Spleen (tissue), 11 donors: ENCODE data around the gene TC2N. TPM values are rescaled to one million over a fixed set of nuclear protein-coding genes. Genes with fewer than 3 reads are reported as not detected.

ENCODE experiments used
- DNase-seq: peaks from one replicate; pipeline ENCODE4 v3.0.0-alpha.2; 2020
- H3K27ac ChIP-seq, 8 donors: fragments of 200-600 bp; sonication (generic) in 7 of 8; 1 replicate in 4 of 8; 2 replicates in 4 of 8; pipeline versions ENCODE4 v1.5.0 to v1.8.0; 2016 to 2021; ENCODE audit warnings: inconsistent platforms in 4 of 8, mild to moderate bottlenecking in 4 of 8, moderate library complexity in 1 of 8
- H3K27me3 ChIP-seq, 7 donors: fragments of 200-600 bp; sonication (generic) in 6 of 7; replicated peaks in 1 of 7; 1 replicate in 4 of 7; 2 replicates in 3 of 7; pipeline versions ENCODE4 v1.5.0 to v1.8.0; 2016 to 2021; ENCODE audit warnings: inconsistent platforms in 3 of 7, mild to moderate bottlenecking in 1 of 7
- H3K36me3 ChIP-seq, 6 donors: fragments of 200-600 bp; sonication (generic) in 5 of 6; 1 replicate in 4 of 6; 2 replicates in 2 of 6; pipeline versions ENCODE4 v1.5.0 to v1.8.0; 2016 to 2021; ENCODE audit warnings: inconsistent platforms in 2 of 6
- H3K4me1 ChIP-seq, 6 donors: fragments of 200-600 bp; sonication (generic) in 5 of 6; 1 replicate in 3 of 6; 2 replicates in 3 of 6; pipeline versions ENCODE4 v1.5.0 to v1.8.0; 2016 to 2021; ENCODE audit warnings: inconsistent platforms in 3 of 6
- H3K4me3 ChIP-seq, 8 donors: fragments of 200-600 bp; sonication (generic) in 7 of 8; 1 replicate in 4 of 8; 2 replicates in 4 of 8; pipeline versions ENCODE4 v1.5.0 to v1.8.0; 2016 to 2021; ENCODE audit warnings: inconsistent platforms in 4 of 8, mild to moderate bottlenecking in 4 of 8, moderate library complexity in 2 of 8
- H3K9me3 ChIP-seq, 8 donors: fragments of 200-600 bp; sonication (generic) in 7 of 8; 1 replicate in 4 of 8; 2 replicates in 4 of 8; pipeline versions ENCODE4 v1.5.0 to v1.8.0; 2016 to 2021; ENCODE audit warnings: inconsistent platforms in 4 of 8
- POLR2A ChIP-seq, 3 donors: fragments of 450-650 bp; IDR thresholded peaks; one replicate each; pipeline ENCODE4 v1.5.1; 2017; ENCODE audit warnings: antibody characterized with exemption in 3 of 3, mild to moderate bottlenecking in 1 of 3
- POLR2AphosphoS5 ChIP-seq, 3 donors: sonication (generic); formaldehyde crosslinking; IDR thresholded peaks; one replicate each; pipeline ENCODE4 v1.5.1; 2017; ENCODE audit warnings: antibody characterized with exemption in 3 of 3
- WGBS, 5 donors: extraction: QIAGEN DNeasy Blood & Tissue Kit in 3 of 5; methylation state at CpG; one replicate each; pipeline versions ENCODE4 v1.1.5 to v1.1.7; 2013 to 2018; 5-methylcytosine and 5-hydroxymethylcytosine counted together
- intact Hi-C: fragments of 100-400 bp; cut with DNase I; formaldehyde crosslinking; loops from one replicate; pipeline ENCODE4 v1.15.0; 2023; ENCODE audit warnings: low total_unique reads
- polyA plus RNA-seq, 3 donors: library from polyadenylated mRNA; stranded (reverse); fragments of 200-250 nt; gene quantifications; one replicate each; pipeline ENCODE4 v1.2.1, GENCODE V29; 2013
- total RNA-seq, 7 donors: library from RNA; depleted of rRNA in 3 of 7; stranded (reverse); fragments of >200 nt in 3 of 7; fragmentation: NEBNext Ultra II Directional in 4 of 7; extraction: Animal tissue kit (Norgen Biotek cat#: 25700) in 4 of 7; gene quantifications; one replicate each; pipeline versions ENCODE4 v1.1.0 to v1.2.1, GENCODE V29; 2016 to 2021
- TF ChIP-seq, protein P1 (sequence below), 11 experiments: fragments of 200-600 bp in 7 of 11; fragments of 450-650 bp in 4 of 11; sonication (generic) in 4 of 11; IDR thresholded peaks in 8 of 11; conservative IDR thresholded peaks in 3 of 11; 1 replicate in 7 of 11; 2 replicates in 4 of 11; pipeline versions ENCODE4 v1.4.0 to v1.8.0; 2016 to 2021; ENCODE audit warnings: antibody characterized with exemption in 11 of 11, inconsistent platforms in 4 of 11, mild to moderate bottlenecking in 1 of 11
- donor health status: healthy with polysubstance abuse.
- donor health status: DM: no; HTN: no; CAD: no; lungs with moderate emphysema.
- donor health status: DM: no; HTN: no; CAD: no.
- donor health status: Bipolar disorder and iron deficiency.
- donor health status: healthy.
- donor health status: DM: no; HTN: no; CAD: no.
- donor health status: DM: yes; HTN: yes; CAD: no.

TC2N gene
- total and polyA plus RNA-seq, 10 donors = 5.3 to 50.7 (median 35.5) TPM

DNA sequence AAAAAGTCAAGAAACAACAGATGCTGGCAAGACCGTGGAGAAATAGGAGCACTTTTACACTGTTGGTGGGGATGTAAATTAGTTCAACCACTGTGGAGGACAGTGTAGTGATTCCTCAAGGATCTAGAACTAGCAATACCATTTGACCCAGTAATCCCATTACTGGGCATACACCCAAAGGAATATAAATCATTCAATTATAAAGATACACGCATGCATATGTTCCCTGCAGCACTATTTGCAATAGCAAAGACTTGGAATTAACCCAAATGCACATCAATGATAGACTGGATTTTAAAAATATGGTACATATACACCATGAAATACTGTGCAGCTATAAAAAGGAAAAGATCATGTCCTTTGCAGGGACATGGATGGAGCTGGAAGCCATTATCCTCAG lies 117.5 kb downstream of the TC2N start:
- Histone ChIP-seq H3K36me3 (no peaks in the 10 kb centered on the region), H3K27ac (no peak overlapping the region), H3K27me3 (no peaks in the 10 kb centered on the region), H3K4me1 (no peaks in the 10 kb centered on the region), H3K4me3 (no peak overlapping the region), H3K9me3 (no peaks in the 10 kb centered on the region)
- TF ChIP-seq, protein P1, sequence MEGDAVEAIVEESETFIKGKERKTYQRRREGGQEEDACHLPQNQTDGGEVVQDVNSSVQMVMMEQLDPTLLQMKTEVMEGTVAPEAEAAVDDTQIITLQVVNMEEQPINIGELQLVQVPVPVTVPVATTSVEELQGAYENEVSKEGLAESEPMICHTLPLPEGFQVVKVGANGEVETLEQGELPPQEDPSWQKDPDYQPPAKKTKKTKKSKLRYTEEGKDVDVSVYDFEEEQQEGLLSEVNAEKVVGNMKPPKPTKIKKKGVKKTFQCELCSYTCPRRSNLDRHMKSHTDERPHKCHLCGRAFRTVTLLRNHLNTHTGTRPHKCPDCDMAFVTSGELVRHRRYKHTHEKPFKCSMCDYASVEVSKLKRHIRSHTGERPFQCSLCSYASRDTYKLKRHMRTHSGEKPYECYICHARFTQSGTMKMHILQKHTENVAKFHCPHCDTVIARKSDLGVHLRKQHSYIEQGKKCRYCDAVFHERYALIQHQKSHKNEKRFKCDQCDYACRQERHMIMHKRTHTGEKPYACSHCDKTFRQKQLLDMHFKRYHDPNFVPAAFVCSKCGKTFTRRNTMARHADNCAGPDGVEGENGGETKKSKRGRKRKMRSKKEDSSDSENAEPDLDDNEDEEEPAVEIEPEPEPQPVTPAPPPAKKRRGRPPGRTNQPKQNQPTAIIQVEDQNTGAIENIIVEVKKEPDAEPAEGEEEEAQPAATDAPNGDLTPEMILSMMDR (IDR thresholded peaks at IDR 0.05 in 8 of 11, conservative IDR thresholded peaks at IDR 0.05 in 3 of 11) = no peak
- TF ChIP-seq POLR2A (IDR thresholded peaks at IDR 0.05) = no peak
- no peak for TF ChIP-seq POLR2AphosphoS5 (IDR thresholded peaks at IDR 0.05)
- WGBS, 5 donors = 69 to 95% (median 79%) methylated on average over 2 of the region's 2 CpGs
- intact Hi-C loops = no loop called here
- DNase-seq = no peak

DNA sequence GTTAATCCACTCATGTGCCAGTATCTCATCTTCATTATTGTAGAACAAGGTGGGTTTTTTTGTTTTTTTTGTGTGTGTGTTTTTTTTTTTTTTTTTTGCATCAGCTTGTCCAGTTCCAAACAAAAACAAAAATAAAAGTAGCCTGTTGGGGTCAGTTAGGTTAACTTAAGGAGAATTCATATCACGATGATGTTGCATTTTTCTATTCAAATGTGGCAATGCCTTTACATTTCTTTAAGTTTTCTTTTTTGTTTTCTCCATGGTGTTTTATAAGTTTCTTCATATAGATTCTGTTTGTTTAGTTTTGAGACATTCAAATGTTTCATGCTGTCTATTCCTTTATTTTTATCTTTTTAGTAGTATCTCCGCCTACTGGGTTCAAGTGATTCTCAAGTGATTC lies 119.3 kb downstream of the TC2N start:
- H3K27me3 ChIP-seq = no peaks in the 10 kb centered on the region
- no peaks in the 10 kb centered on the region for H3K9me3 ChIP-seq
- DNase-seq = no peak
- WGBS, 5 donors = 95 to 96% (median 96%) methylated on average over 2 of the region's 2 CpGs
- TF ChIP-seq, protein P1 (IDR thresholded peaks at IDR 0.05 in 8 of 11, conservative IDR thresholded peaks at IDR 0.05 in 3 of 11) = no peak
- TF ChIP-seq POLR2A (IDR thresholded peaks at IDR 0.05) = no peak
- no peak for TF ChIP-seq POLR2AphosphoS5 (IDR thresholded peaks at IDR 0.05)
- no peak overlapping the region for H3K4me3 ChIP-seq
- no peaks in the 10 kb centered on the region for H3K4me1 ChIP-seq
- H3K27ac ChIP-seq = no peak overlapping the region
- no peaks in the 10 kb centered on the region for H3K36me3 ChIP-seq
- intact Hi-C loops = no loop called here

DNA sequence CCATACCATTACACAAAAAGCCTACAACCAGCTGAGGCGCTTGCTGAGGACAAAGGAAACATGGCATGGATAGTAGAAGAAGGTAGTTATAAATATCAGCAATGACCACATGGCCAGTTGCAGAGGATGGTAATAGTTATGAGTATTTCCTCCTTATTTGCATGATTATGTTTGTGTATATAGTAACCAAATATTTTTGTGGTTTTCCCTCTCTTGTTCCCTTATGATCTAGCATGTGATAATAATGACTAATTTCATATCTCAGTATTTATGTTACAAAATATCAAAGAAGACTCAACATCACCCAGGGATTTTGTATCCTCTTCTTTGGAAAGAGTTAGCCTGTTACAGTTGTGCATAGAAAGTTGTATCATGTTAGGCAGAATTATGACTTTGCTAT lies 122.0 kb downstream of the TC2N start:
- WGBS, 5 donors = 87 to 100% (median 91%) methylated on average over 1 of the region's 1 CpG
- intact Hi-C loops = no loop called here
- H3K4me3 ChIP-seq = no peak overlapping the region

DNA sequence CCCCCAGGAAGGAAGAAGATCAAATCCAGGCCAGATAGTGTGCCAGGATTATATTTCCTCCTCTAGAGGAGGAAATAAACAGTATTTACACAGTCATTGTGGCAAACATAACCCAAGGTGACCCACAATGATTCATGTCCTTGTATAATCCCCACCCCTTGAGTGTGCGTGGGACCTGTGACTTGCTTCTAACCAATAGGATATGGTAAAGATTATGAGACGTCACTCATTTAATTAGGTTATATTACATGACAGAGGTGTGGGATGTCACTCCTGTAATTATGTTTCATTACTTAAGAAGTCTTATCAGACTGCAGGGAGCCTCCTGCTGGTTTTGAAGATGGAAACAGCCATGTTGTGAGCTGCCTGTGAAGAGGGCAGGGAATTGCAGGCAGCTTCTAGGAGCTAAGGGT lies 123.3 kb downstream of the TC2N start:
- TF ChIP-seq, protein P1 (IDR thresholded peaks at IDR 0.05 in 8 of 11, conservative IDR thresholded peaks at IDR 0.05 in 3 of 11) = no peak
- TF ChIP-seq POLR2A (IDR thresholded peaks at IDR 0.05) (no peak), POLR2AphosphoS5 (IDR thresholded peaks at IDR 0.05) (no peak)
- intact Hi-C loops = no loop called here
- H3K4me3 ChIP-seq = no peak overlapping the region
- H3K36me3 ChIP-seq = no peaks in the 10 kb centered on the region
- no peaks in the 10 kb centered on the region for H3K9me3 ChIP-seq
- DNase-seq = no peak
- H3K4me1 ChIP-seq = no peaks in the 10 kb centered on the region
- no peak overlapping the region for H3K27ac ChIP-seq
- 68 to 83% (median 75%) methylated on average over 2 of the region's 2 CpGs for WGBS, 5 donors
- H3K27me3 ChIP-seq = no peaks in the 10 kb centered on the region

More for the DNA sequence above, 122.0 kb downstream of the TC2N start:
- TF ChIP-seq POLR2A (IDR thresholded peaks at IDR 0.05) (no peak), POLR2AphosphoS5 (IDR thresholded peaks at IDR 0.05) (no peak)
- TF ChIP-seq, protein P1 (IDR thresholded peaks at IDR 0.05 in 8 of 11, conservative IDR thresholded peaks at IDR 0.05 in 3 of 11) = no peak
- no peak for DNase-seq
- H3K9me3 ChIP-seq = no peaks in the 10 kb centered on the region
- no peaks in the 10 kb centered on the region for H3K4me1 ChIP-seq
- no peaks in the 10 kb centered on the region for H3K36me3 ChIP-seq
- H3K27me3 ChIP-seq = no peaks in the 10 kb centered on the region
- H3K27ac ChIP-seq = no peak overlapping the region
